ENCODE measurements around the gene SFMBT2.

GRCh38 chr10:7157091-7157490, 253.7 kb downstream of the SFMBT2 start:
- TF ChIP-seq CTCF (IDR thresholded peaks at IDR 0.05) (no peak), POLR2AphosphoS5 (IDR thresholded peaks at IDR 0.05) (no peak)

Data from esophagus muscularis mucosa (tissue), 3 donors.